Astrocyte (in vitro differentiated cells and primary cell): ENCODE data around the gene ZG16B. TPM values are rescaled to one million over a fixed set of nuclear protein-coding genes. Genes with fewer than 3 reads are reported as not detected.

Experiments used
- DNase-seq: peaks from one replicate; pipeline ENCODE4 v3.0.0-alpha.2; 2010; ENCODE audit warnings: low read depth
- FAIRE-seq: peaks from 2 replicates; lab custom pipeline; 2011; peaks lifted over from hg19 to GRCh38; lab: Jason Lieb, UNC
- H2AFZ ChIP-seq: 2 replicates; pipeline ENCODE4 v1.6.0; 2012; ENCODE audit warnings: low read depth, low read length, inconsistent platforms
- H3K27ac ChIP-seq: 2 replicates; pipeline ENCODE4 v1.5.1; 2011; ENCODE audit warnings: low read depth, low read length, inconsistent platforms
- H3K27me3 ChIP-seq: 2 replicates; pipeline ENCODE4 v1.6.0; 2011; ENCODE audit warnings: low read length, inconsistent platforms; ENCODE audit not compliant: insufficient read depth
- H3K36me3 ChIP-seq: 2 replicates; pipeline ENCODE4 v1.5.1; 2011; ENCODE audit warnings: low read length, inconsistent platforms; ENCODE audit not compliant: insufficient read depth
- H3K4me1 ChIP-seq: 2 replicates; pipeline ENCODE4 v1.5.1; 2011; ENCODE audit warnings: low read length, inconsistent platforms; ENCODE audit not compliant: insufficient read depth
- H3K4me2 ChIP-seq: 2 replicates; pipeline ENCODE4 v1.6.0; 2012; ENCODE audit warnings: low read length, inconsistent platforms
- H3K4me3 ChIP-seq: 2 replicates; pipeline ENCODE4 v1.5.1; 2011; ENCODE audit warnings: low read depth, mild to moderate bottlenecking, low read length, inconsistent platforms; ENCODE audit not compliant: insufficient read depth
- H3K79me2 ChIP-seq: 2 replicates; pipeline ENCODE4 v1.6.0; 2012; ENCODE audit warnings: mild to moderate bottlenecking, low read length, inconsistent platforms; ENCODE audit not compliant: insufficient read depth
- H3K9ac ChIP-seq: 2 replicates; pipeline ENCODE4 v1.6.0; 2012; ENCODE audit warnings: mild to moderate bottlenecking, low read length, inconsistent platforms
- H3K9me3 ChIP-seq: 2 replicates; pipeline ENCODE4 v1.5.1; 2012; ENCODE audit warnings: low read depth, mild to moderate bottlenecking, low read length, inconsistent platforms; ENCODE audit not compliant: insufficient read depth
- H4K20me1 ChIP-seq: 2 replicates; pipeline ENCODE4 v1.6.0; 2012; ENCODE audit warnings: low read length, inconsistent platforms; ENCODE audit not compliant: insufficient read depth
- H3K27ac Mint-ChIP-seq: one replicate; pipeline ENCODE4 v1.8.0; 2021; ENCODE audit warnings: mild to moderate bottlenecking, mixed read lengths; ENCODE audit not compliant: unreplicated experiment
- H3K27me3 Mint-ChIP-seq: one replicate; pipeline ENCODE4 v1.8.0; 2021; ENCODE audit warnings: low read depth, mixed read lengths; ENCODE audit not compliant: unreplicated experiment
- H3K36me3 Mint-ChIP-seq: one replicate; pipeline ENCODE4 v1.8.0; 2021; ENCODE audit warnings: low read depth, mixed read lengths; ENCODE audit not compliant: unreplicated experiment
- H3K4me1 Mint-ChIP-seq: one replicate; pipeline ENCODE4 v1.8.0; 2021; ENCODE audit warnings: low read depth, mixed read lengths; ENCODE audit not compliant: unreplicated experiment
- H3K4me3 Mint-ChIP-seq: one replicate; pipeline ENCODE4 v1.8.0; 2021; ENCODE audit warnings: mild to moderate bottlenecking, moderate library complexity, mixed read lengths; ENCODE audit not compliant: unreplicated experiment
- H3K9me3 Mint-ChIP-seq: one replicate; pipeline ENCODE4 v1.8.0; 2021; ENCODE audit warnings: mild to moderate bottlenecking, mixed read lengths; ENCODE audit not compliant: unreplicated experiment
- CTCF ChIP-seq: IDR thresholded peaks from 2 replicates; pipeline ENCODE4 v1.5.1; 2011; ENCODE audit warnings: low read depth, mild to moderate bottlenecking, inconsistent platforms, low read length, moderate library complexity; ENCODE audit not compliant: insufficient read depth
- EZH2 ChIP-seq: IDR thresholded peaks from 2 replicates; pipeline ENCODE4 v1.6.1; 2012; ENCODE audit warnings: mild to moderate bottlenecking, low read length, inconsistent platforms; ENCODE audit not compliant: insufficient read depth
- total RNA-seq: library from RNA; stranded (reverse); gene quantifications from 2 replicates; pipeline ENCODE4 v1.2.1, GENCODE V29; 2021

The ZG16B gene
- total RNA-seq, 1 donor from 2014 or later: not detected

GRCh38 chr16:2879854-2880508 lies 49.9 kb downstream of the ZG16B start:
- FAIRE-seq: no peak
- no peaks in the 10 kb centered on the region for H3K27me3 ChIP-seq
- H4K20me1 ChIP-seq: no peaks in the 10 kb centered on the region
- H3K36me3 ChIP-seq: no peaks in the 10 kb centered on the region
- H3K4me2 ChIP-seq: no peak overlapping the region
- peaks cover 3% of the 10 kb centered on the region for H3K9me3 ChIP-seq
- no peak overlapping the region for H2AFZ ChIP-seq
- no peaks in the 10 kb centered on the region for H3K27me3 Mint-ChIP-seq
- no peak for DNase-seq
- H3K4me3 ChIP-seq: no peak overlapping the region
- H3K9ac ChIP-seq: no peak overlapping the region
- no peak overlapping the region for H3K4me3 Mint-ChIP-seq
- H3K4me1 Mint-ChIP-seq: no peaks in the 10 kb centered on the region
- H3K4me1 ChIP-seq: peaks cover 6% of the 10 kb centered on the region
- H3K9me3 Mint-ChIP-seq: peaks cover 5% of the 10 kb centered on the region
- H3K79me2 ChIP-seq: peaks cover 16% of the 10 kb centered on the region
- TF ChIP-seq EZH2 (no peak), CTCF (no peak)
- no peak overlapping the region for H3K27ac Mint-ChIP-seq
- H3K36me3 Mint-ChIP-seq: peaks cover 3% of the 10 kb centered on the region
- H3K27ac ChIP-seq: no peak overlapping the region

Other genes starting within 250 kb of the ZG16B start
- gene KCTD5, start 147.8 kb upstream of the ZG16B start, total RNA-seq: 53.0 and 55.4 TPM in 2 replicates
- gene PRSS27, start 110.1 kb upstream of the ZG16B start, total RNA-seq: 2.3 and 3.0 TPM in 2 replicates
- gene SRRM2, start 77.7 kb upstream of the ZG16B start, total RNA-seq: 387 and 409 TPM in 2 replicates
- gene ELOB, start 53.0 kb upstream of the ZG16B start, total RNA-seq: 323 TPM in 2 replicates
- gene PRSS33, start 42.7 kb upstream of the ZG16B start, total RNA-seq: not detected in 2 replicates
- gene PRSS41, start 31.8 kb upstream of the ZG16B start, total RNA-seq: not detected in 2 replicates
- not detected in 2 replicates for gene PRSS21, start 13.1 kb upstream of the ZG16B start, total RNA-seq
- gene PRSS22, start 27.9 kb downstream of the ZG16B start, total RNA-seq: 0.58 and 1.5 TPM in 2 replicates
- 36.5 and 40.7 TPM in 2 replicates for gene FLYWCH2, start 52.9 kb downstream of the ZG16B start, total RNA-seq
- 53.4 and 58.9 TPM in 2 replicates for gene FLYWCH1, start 81.6 kb downstream of the ZG16B start, total RNA-seq
- 7.5 and 8.0 TPM in 2 replicates for gene KREMEN2, start 134.0 kb downstream of the ZG16B start, total RNA-seq
- gene PAQR4, start 139.0 kb downstream of the ZG16B start, total RNA-seq: 4.8 and 5.4 TPM in 2 replicates
- gene PKMYT1, start 150.1 kb downstream of the ZG16B start, total RNA-seq: 3.9 TPM in 2 replicates
- gene CLDN9, start 182.6 kb downstream of the ZG16B start, total RNA-seq: 0.14 and 0.48 TPM in 2 replicates
- 449 and 584 TPM in 2 replicates for gene CLDN6, start 187.9 kb downstream of the ZG16B start, total RNA-seq
- 262 and 275 TPM in 2 replicates for gene TNFRSF12A, start 190.1 kb downstream of the ZG16B start, total RNA-seq
- 47.0 and 71.6 TPM in 2 replicates for gene HCFC1R1, start 193.6 kb downstream of the ZG16B start, total RNA-seq
- gene THOC6, start 193.7 kb downstream of the ZG16B start, total RNA-seq: 17.4 and 22.3 TPM in 2 replicates
- gene BICDL2, start 206.6 kb downstream of the ZG16B start, total RNA-seq: 0.16 TPM in 1 of 2 replicates, not detected in the other
- gene MMP25, start 216.3 kb downstream of the ZG16B start, total RNA-seq: 0.89 and 1.3 TPM in 2 replicates
- 27.8 and 43.8 TPM in 2 replicates for gene IL32, start 235.3 kb downstream of the ZG16B start, total RNA-seq